GM19238 (cell line): Measurements from ENCODE around the gene AATF.

Experiments used
- DNase-seq: peaks from one replicate; pipeline ENCODE4 v3.0.0; 2011; ENCODE audit warnings: low spot score; ENCODE audit not compliant: insufficient read length

Gene AATF

DNA sequence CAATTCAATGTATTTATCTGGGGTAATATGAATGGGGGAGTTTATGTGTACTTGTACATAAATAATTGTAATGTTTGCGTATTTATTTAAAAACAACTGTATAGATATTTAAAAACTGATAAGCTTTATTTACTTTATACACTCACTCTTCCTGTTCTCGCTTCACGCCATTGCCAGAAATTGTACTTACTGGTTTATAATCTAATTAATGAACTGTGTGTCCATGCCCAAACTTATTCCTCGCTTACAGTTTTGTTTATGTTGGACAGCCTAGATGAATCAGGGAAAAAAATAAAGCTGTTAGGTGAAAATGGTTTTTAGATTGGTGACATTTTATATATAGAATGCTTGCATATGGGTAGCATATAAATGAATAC lies 30.8 kb downstream of the AATF start:
- no peak for DNase-seq

DNA sequence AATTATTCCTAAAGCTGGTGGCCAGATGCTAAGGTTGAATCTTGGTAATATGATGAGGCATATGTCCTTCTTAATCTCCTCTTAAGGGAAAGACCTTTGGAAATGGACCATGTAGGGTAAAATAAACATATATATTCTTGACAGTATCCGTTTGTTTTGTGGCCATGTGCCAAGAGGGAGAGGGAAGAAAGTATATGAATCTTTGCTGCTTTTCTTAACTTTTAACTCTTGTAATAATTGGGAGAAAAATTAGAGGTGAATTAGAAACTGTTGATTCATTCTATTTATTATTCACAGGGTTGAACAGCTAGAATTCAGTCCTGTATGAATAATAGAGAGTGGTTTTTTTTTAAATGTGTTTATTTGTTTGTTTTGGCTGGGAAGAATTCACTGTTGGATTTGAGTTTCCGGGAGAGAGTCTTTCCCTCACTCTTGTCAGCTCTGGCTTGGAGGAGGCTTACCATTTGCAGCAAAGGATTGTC lies 31.6 kb downstream of the AATF start:
- no peak for DNase-seq

DNA sequence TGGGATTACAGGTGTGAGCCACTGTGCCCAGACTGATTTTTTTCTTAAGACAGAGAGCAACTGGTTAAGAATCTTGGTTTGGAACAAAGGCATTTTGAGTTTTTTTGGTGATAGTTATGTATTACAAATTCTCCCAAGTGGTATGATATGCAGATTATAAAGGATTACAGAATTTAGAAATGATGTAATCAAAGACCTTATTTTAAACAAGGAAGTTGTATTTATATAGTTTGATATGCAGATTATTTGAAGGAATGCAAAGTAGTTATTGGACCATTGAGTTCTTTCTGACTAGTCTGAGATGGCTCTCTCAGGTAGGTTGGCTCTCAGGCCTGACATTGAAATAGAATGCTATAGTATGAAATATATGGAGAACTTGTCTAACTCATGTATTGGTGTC lies 34.9 kb downstream of the AATF start:
- no peak for DNase-seq

DNA sequence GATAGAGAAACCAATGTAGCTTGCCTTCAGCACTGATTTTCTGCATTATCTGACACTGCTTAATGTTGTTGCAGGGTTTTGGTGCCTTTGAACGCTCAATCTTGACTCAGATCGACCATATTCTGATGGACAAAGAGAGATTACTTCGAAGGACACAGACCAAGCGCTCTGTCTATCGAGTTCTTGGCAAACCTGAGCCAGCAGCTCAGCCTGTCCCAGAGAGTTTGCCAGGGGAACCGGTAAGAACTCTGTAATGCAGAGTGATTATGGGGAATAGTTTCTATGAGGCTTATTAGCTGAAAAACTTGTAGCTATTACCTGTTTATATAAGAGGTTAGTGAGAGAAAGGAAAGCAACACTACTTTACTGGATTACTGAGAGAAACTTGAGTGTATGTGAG lies 40.4 kb downstream of the AATF start:
- DNase-seq: no peak

DNA sequence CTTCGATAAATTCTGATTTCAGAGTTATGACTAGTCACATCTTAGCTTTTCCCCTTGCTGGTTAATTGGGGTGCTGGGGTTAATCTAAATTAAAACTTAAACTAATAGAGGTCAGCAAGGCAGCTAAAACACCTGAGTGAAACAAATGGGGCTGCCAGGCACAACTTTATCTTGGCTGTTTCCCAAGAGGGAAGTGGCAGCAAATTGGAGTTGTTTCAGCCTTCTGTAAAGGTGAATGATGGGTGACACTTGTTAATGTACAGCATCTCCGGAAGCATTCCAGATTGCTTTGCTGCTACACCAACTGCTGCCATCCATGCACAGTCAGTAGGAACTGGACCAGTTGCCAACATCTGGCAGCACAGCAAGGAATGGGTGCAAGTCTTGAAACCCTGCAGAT lies 43.9 kb downstream of the AATF start:
- no peak for DNase-seq

DNA sequence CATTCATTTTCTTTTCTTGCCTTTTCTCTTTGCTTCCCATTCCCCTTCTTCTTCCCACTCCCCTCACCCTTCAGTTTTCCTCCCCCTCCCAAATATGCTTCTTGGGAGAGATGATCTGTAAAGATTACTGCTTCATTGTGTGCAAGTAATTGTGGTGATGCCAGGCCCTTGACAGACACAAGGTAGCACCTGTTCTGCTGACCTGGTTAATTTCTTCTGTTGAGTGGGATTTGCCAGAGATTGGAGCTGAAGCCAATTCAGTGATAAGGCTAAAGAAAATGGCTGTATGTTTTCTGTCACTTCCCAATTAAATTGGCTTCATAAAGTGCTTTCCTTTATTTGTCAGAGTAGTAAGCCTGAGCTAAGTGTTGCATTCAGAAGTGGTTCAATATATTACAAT lies 44.5 kb downstream of the AATF start:
- DNase-seq: no peak

DNA sequence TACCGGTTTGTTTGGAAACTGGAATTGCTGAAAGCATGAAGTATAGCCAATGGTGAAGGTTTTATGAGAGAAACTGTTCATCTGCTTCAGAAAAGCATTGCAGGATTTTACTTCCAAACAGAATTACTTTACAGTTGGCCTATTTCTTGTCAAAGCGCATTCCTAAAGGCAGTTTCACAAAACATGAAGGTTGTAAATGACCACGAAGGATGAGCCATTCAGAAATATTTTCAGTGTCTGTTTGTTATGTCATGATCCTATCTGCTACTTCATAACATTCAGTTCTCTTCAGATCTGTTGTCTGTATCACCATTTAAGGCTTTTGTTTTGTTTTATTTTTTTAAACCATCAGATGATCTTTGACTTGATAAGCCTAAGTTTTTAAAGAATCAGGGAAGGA lies 45.7 kb downstream of the AATF start:
- no peak for DNase-seq

DNA sequence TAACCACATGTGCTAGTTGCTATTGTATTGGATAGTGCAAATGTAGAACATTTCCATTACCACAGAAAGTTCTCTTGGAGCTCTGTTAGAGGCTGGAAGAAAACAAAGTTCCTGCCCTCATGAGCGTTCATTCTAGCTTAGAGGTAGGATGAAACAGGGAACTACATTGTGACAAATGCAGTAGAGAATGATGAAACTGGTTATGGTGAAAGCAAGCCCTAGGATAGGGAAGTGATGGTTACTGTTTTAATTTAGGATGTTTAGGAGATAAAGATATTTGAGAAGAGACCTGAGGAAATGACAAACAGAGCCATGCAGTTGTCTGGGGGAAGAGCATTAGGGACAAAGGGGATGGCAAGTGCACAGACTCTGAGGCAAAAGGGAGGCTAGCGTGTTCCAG lies 50.7 kb downstream of the AATF start:
- DNase-seq: no peak

DNA sequence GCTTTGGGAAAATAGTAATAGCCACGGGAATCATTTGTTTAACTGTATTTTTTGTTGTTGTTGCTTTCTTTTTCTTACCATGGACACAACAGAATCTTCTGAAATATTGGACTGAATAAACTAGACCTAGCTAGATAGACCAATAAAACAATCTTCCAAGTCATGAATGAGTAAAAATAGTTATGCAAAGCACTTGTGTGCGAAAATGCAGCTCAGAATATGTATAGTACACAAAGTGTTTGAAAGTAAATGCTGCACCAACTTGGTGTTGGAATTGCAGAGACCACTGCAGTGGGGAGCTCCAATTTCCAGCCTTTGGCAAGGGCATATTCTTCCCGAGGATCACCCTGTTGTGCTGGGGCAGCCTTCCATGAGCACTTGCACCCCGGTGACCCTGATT lies 68.0 kb downstream of the AATF start:
- no peak for DNase-seq

DNA sequence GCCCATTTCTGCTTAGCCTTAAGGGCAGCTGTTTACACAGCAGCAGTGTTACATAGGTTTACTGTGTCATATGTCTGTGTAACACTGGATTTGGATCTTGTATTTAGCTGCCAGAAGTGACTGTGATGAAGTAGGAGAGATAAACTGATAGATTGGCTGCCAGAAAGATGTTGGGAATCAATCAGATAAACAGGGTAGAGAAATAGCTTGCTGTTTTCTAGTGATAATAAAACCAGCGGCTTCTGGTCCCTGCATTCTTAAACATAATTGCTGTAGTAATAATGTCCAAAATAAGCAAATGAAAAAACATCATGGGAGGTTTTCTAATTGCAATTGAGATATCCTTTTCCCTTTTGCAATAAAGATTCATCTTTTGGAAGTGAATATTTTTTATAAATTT lies 68.7 kb downstream of the AATF start:
- DNase-seq: no peak

DNA sequence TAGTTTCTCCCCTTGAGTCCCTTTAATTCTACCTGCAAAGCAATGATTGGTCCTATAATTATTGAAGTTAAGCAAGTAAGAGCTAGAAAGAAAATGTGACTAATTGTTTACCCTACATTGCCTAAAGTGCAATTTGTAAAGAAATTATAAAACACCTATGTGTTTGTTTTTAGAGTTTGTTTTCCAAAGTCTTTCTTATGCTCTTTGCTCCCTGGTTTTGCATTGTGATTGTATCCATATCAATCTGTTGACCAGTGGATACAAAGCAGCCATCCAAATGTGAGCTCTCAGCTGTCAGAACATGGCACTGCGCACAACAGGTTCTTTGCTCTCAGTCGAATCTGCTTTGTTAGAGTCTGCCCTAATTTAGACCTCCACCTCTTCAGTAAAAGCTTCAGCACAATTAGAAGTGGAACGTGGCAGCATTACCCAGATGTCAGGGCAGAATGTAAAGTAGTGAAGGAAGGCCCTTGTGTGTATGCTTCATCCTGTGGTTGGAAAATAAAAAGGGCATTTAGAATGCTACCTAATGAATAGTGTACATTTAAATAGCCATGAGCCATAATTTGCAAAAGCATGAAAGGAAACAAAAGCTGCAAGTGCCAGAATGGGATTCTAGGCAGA lies 70.5 kb downstream of the AATF start:
- DNase-seq: no peak

DNA sequence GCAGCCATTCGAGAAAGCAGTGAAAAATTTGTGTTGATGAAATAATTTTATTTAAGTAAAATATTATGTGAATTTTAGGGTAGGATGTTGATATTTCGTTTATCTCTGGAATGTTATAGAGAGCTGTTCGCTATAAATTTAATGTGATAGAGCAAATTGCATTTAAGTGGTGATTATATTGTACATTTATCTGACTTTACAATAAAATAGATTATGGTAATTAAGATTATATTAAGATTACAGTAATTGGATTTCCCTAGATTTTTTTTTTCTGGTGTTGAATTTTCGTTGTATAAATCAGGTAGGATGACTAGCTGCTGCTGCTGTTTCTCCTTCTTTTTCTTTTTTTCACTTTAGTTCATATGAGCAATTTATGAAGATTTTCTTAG lies 71.0 kb downstream of the AATF start:
- no peak for DNase-seq

DNA sequence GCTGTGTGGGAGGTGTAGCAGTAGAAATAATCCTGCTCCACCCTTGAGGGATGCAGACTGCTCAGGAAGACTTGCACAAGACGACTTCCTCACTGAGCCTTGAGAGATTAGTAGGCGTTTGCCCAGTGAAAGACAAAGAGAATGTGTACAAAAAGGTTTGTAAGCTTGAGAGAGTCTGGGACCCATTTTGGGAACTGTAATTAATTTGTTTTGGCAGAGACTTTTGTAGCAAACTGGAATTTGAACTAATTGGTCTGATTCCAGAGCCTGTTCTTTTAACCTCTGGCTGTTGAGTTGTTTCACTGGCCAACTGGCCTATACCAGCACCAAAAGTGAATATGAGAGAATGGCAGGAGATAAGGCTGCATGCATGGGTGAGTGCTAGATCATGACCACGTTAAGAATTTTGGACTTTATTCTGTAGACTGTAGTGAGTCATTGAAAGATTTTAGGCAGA lies 75.5 kb downstream of the AATF start:
- no peak for DNase-seq

DNA sequence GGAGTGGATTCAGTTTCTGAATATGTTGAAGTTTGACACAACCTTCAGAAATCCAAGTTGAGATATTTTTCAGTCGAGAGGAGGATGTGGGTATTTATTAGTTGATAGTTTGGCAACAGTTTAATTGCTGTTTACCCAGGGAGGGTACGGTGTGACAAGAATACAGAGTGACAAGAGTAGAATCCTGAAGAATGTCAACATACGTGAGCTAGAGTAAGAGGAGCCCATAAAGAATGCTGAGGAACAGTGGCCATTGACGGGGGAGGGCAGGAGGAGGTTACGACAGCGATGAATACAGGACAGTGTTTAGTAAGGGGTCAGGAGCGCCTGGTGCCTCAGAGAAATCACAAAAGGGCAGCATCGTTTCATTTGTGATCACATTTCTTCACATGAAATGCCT lies 76.5 kb downstream of the AATF start:
- DNase-seq: no peak

DNA sequence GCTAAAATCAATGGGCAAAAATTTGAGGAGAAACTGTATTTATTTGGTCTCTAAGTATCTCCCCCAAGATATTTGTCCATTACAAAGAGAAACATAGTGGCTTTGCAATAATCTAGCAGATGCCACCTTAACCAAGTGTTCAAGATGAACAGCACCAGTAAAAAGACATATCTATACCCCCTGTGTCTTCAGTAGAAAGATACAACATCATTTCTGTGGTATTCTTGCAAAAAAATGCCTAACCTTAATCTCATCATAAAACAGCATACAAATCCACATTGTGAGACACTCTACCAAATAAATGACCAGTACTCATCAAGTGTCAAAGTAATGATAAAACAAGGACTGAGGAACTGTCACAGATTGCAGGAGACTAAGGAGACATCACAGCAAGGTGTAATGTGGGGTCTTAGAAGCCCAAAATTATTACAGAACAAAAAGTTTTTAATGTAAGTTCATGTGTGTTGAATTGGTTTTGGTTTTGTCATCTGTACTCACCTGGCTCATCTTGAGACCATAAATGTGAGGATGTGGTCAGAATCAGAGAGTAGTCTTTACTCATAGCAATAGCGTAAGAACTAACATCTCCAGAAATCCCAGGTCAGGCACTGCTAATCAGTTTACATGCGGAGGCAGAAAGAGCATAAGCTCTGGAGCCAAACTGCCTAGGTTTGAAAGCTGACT lies 77.2 kb downstream of the AATF start:
- no peak for DNase-seq

DNA sequence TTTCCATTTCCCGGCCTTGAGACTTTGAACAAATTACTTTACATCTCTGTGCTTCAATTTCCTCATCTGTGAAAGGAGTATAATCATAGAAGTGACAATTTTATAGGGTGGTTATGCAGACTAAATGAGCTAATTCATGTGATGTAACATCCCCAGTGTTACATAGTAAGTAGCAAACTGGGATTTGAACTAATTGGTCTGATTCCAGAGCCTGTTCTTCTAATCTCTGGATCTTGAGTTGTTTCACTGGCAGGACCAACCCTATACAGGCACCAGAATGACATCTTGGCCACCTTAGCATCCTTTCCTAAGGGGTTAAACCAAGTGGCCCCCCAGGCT lies 77.7 kb downstream of the AATF start:
- no peak for DNase-seq

DNA sequence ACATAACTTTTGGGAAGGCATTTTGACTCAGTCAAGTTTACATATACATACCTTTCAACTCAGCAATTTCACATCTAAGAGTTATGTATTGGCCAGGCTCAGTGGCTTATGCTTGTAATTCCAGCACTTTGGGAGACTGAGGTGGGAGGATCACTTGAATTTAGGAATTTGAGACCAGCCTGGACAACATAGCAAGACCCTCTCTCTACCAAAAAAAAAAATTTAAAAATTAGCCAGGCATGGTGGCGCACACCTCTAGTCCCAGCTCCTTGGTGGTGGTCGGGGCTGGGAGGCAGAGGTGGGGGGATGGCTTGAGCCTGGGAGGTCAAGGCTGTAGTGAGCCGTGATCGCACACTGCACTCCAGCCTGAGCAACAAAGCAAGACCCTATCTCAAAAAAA lies 79.3 kb downstream of the AATF start:
- DNase-seq: no peak

DNA sequence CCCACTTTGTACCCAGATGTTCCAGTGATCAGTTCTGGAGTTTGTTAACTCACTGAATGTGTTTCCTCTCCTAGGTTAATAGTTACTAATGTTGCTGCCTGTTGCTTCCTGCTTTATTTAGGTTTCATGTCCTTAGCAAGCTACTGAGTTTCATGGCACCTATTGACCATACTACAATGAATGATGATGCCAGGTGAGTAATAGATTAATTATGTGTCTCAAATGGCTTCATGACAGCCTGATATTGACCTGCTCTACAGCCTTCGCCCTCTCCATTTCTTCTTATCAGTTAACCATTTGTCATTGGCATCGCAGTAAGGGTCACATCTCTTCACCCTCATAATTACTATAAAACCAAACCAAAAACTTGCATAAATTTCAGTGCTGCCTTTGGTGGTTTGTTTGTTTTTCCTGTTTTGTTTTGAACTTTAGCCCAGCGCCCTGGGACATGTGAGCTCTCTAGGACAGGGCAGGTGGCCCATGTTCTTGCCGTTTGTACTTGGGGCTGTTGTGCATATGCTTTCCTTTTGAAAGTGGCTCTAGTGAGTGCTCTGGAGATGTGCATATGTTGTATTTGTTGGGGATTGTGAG lies 82.8 kb downstream of the AATF start:
- no peak for DNase-seq

DNA sequence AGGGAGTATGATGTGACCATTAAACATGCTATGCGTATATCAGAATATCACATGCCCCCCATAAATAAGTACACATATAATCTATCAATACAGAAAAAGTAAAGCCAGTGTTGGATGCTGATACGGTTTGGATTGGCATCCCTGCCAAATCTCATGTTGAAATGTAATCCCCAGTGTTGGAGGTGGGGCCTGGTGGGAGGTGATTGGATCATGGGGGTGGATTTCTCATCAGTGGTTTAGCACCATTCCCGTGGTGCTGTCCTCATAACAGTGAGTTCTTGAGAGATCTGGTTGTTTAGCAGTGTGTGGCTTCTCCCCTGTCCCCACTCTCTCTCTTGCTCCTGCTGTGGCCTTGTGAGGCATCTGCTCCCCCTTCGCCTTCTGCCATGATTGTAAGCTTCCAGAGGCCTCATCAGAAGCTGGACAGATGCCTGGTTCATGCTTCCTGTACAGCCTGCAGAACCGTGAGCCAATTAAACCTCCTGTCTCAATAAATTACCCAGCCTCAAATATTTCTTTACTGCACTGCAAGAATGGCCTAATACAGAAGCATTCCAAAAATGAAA lies 88.9 kb downstream of the AATF start:
- DNase-seq: no peak

DNA sequence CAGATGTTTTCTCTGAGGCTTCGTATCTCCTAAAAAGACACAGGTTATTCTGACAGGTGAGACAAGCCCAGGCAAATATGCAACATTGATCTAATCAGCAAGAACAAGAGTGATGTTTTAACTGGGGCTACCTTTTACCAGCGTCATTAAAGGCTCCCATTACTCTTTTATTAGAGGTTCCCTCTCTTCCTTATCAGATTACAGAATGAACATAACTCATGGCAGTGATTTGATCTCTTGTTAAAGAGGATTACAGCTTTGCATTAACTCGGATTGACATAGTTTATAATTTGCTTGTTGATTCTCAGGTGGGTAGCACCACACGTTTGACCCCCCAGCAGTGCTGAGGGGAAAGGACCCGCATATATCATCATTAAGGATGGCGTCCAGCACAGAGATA lies 90.5 kb downstream of the AATF start:
- no peak for DNase-seq

DNA sequence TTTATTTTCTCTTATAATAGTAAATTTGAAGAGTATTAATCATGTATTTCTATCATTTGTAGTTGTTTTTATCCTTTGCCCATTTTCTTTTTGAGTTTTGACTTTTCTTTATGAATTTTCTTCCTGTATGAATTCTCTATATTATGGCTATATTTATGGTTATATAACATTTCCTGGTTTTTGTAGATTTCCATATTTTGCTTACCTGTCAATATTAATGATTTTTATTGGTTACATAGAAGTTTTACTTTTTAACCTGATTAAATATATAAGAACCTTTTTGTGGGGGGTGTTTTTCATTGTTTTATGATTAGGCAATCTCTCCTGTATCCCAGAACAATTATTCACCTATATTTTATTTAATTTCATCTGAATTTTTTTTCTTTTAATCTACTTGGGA lies 93.2 kb downstream of the AATF start:
- no peak for DNase-seq

DNA sequence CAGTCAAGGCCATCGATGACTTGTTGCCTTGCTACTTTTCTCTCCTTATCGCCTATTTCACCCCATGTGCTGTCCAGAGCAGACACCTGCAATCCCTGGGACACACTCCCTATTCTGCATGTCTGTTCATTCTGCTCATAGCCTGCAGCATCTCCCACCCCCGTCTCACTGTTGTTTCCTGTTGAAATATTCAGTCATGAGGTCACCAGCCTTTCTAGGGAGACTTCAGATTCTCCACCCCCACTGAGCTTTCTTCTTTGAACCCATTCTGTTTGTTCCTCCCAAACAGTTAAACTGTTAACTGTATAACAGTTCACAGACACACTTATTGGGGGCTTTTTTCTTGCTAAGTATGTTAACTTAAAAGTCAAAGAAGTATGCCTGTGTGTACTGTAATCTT lies 94.4 kb downstream of the AATF start:
- DNase-seq: no peak
